IMR-90 (cell line): ENCODE results near the gene NPNT. TPM values are rescaled to one million over a fixed set of nuclear protein-coding genes. Genes with fewer than 3 reads are reported as not detected.
A peak's percentile ranks its signal among the peaks of the same experiment; 100 is the strongest.

ENCODE experiments used
- ATAC-seq: fragments of 200-7000 bp; cut with Tn5 transposase; 2 replicates; pipeline ENCODE4 v1.9.1; 2020; ENCODE audit warnings: low read depth, mild to moderate bottlenecking, moderate library complexity
- BruUV-seq: library from RNA; stranded (reverse); fragments of 400-500 nt; replicated peaks from 2 replicates; lab custom pipeline; 2021; lab: Mats Ljungman, UMichigan
- CTCF ChIA-PET: fragments of 300-600 bp; formaldehyde crosslinking; extraction: SDS; loops from one replicate; lab custom pipeline; 2021; ENCODE audit warnings: antibody characterized with exemption; lab: Yijun Ruan, JAX
- POLR2A ChIA-PET: fragments of 300-600 bp; sonication (Branson Sonifier 250); formaldehyde crosslinking; loops from one replicate; lab custom pipeline; 2022; ENCODE audit warnings: antibody characterized with exemption; ENCODE audit not compliant: unreplicated experiment; lab: Charles Lee
- DNase-seq: peaks from one replicate; pipeline ENCODE4 v3.0.0; 2013
- H2AFZ ChIP-seq: replicated peaks from 2 replicates; pipeline ENCODE3; 2013; ENCODE audit warnings: low read length, mild to moderate bottlenecking; ENCODE audit not compliant: poor library complexity
- H2AK5ac ChIP-seq: 2 replicates; pipeline ENCODE4 v1.6.1; 2013; ENCODE audit warnings: low read depth, low read length, inconsistent platforms
- H2AK9ac ChIP-seq: replicated peaks from 2 replicates; pipeline ENCODE3; 2013; ENCODE audit warnings: mild to moderate bottlenecking, low read depth, low read length, moderate library complexity; ENCODE audit not compliant: poor library complexity
- H2BK120ac ChIP-seq: 2 replicates; pipeline ENCODE4 v1.6.1; 2013; ENCODE audit warnings: low read depth, low read length, inconsistent platforms
- H2BK15ac ChIP-seq: 3 replicates; pipeline ENCODE4 v1.6.1; 2013; ENCODE audit warnings: low read depth, low read length, inconsistent platforms
- H2BK20ac ChIP-seq: 2 replicates; pipeline ENCODE4 v1.6.1; 2013; ENCODE audit warnings: low read depth, mild to moderate bottlenecking, inconsistent platforms, low read length, moderate library complexity
- H2BK5ac ChIP-seq: 2 replicates; pipeline ENCODE4 v1.6.1; 2013; ENCODE audit warnings: mild to moderate bottlenecking, low read depth, low read length, inconsistent platforms; ENCODE audit not compliant: poor library complexity, severe bottlenecking
- H3K14ac ChIP-seq: replicated peaks from 2 replicates; pipeline ENCODE4 v1.6.1; 2013; ENCODE audit warnings: low read depth, low read length, inconsistent platforms
- H3K18ac ChIP-seq: 2 replicates; pipeline ENCODE4 v1.6.1; 2013; ENCODE audit warnings: low read depth, low read length, control low read depth
- H3K23ac ChIP-seq: 2 replicates; pipeline ENCODE4 v1.6.1; 2013; ENCODE audit warnings: low read depth, low read length, inconsistent platforms
- H3K27ac ChIP-seq: 2 replicates; pipeline ENCODE4 v1.5.1; 2013; ENCODE audit warnings: mild to moderate bottlenecking, control low read depth, low read length; ENCODE audit not compliant: insufficient read depth
- H3K27me3 ChIP-seq: 2 replicates; pipeline ENCODE4 v1.6.1; 2013; ENCODE audit warnings: low read length; ENCODE audit not compliant: control insufficient read depth, insufficient read depth
- H3K36me3 ChIP-seq: 2 replicates; pipeline ENCODE4 v1.6.1; 2013; ENCODE audit warnings: low read length, mixed read lengths; ENCODE audit not compliant: control insufficient read depth, insufficient read depth
- H3K4ac ChIP-seq: 2 replicates; pipeline ENCODE4 v1.6.1; 2013; ENCODE audit warnings: low read depth, low read length, inconsistent platforms
- H3K4me1 ChIP-seq: 2 replicates; pipeline ENCODE4 v1.6.1; 2013; ENCODE audit warnings: low read length, mixed read lengths; ENCODE audit not compliant: control insufficient read depth, insufficient read depth
- H3K4me2 ChIP-seq: 2 replicates; pipeline ENCODE4 v1.6.1; 2013; ENCODE audit warnings: low read depth, mild to moderate bottlenecking, control low read depth, low read length, moderate library complexity
- H3K4me3 ChIP-seq: 2 replicates; pipeline ENCODE4 v1.5.1; 2013; ENCODE audit warnings: low read depth, mild to moderate bottlenecking, control low read depth, low read length, moderate library complexity; ENCODE audit not compliant: insufficient read depth
- H3K56ac ChIP-seq: 2 replicates; pipeline ENCODE4 v1.6.1; 2013; ENCODE audit warnings: low read length, inconsistent platforms; ENCODE audit not compliant: insufficient read depth; ENCODE audit errors: extremely low read depth
- H3K79me1 ChIP-seq, 2 experiments: 2 replicates each; pipeline ENCODE4 v1.6.1; 2013; ENCODE audit warnings: low read length in 2 of 2, inconsistent platforms in 1 of 2, low read depth in 1 of 2
- H3K9ac ChIP-seq: 2 replicates; pipeline ENCODE4 v1.6.1; 2013; ENCODE audit warnings: low read depth, low read length, control low read depth
- H3K9me1 ChIP-seq: 2 replicates; pipeline ENCODE4 v1.6.1; 2013; ENCODE audit warnings: low read length, inconsistent platforms; ENCODE audit not compliant: insufficient read depth
- H3K9me3 ChIP-seq: 2 replicates; pipeline ENCODE4 v1.6.1; 2013; ENCODE audit warnings: low read length; ENCODE audit not compliant: control insufficient read depth, insufficient read depth
- H4K20me1 ChIP-seq: 2 replicates; pipeline ENCODE4 v1.6.1; 2013; ENCODE audit warnings: low read length, inconsistent platforms; ENCODE audit not compliant: insufficient read depth
- H4K5ac ChIP-seq: 2 replicates; pipeline ENCODE4 v1.6.1; 2013; ENCODE audit warnings: mild to moderate bottlenecking, low read depth, low read length, control low read depth
- H4K8ac ChIP-seq, 2 experiments: 2 replicates each; pipeline ENCODE4 v1.6.1; 2013; ENCODE audit warnings: low read depth in 2 of 2, low read length in 2 of 2, control low read depth in 1 of 2, inconsistent platforms in 1 of 2
- H4K91ac ChIP-seq: 2 replicates; pipeline ENCODE4 v1.6.1; 2013; ENCODE audit warnings: low read depth, low read length, inconsistent platforms; ENCODE audit not compliant: insufficient read depth
- BHLHE40 ChIP-seq: fragments of 150-350 bp; IDR thresholded peaks from 2 replicates; pipeline ENCODE4 v1.6.1; 2016; ENCODE audit warnings: mild to moderate bottlenecking, low read depth, low read length
- CEBPB ChIP-seq: IDR thresholded peaks from 2 replicates; pipeline ENCODE4 v1.6.1; 2012; ENCODE audit warnings: low read depth, low read length, improper control_type of control experiment
- FOS ChIP-seq: fragments of 150-350 bp; IDR thresholded peaks from 2 replicates; pipeline ENCODE4 v1.6.1; 2016; ENCODE audit warnings: low read depth, low read length
- MXI1 ChIP-seq: IDR thresholded peaks from 2 replicates; pipeline ENCODE4 v1.6.1; 2012; ENCODE audit warnings: low read depth, mild to moderate bottlenecking, low read length, moderate library complexity, borderline replicate concordance
- NFE2L2 ChIP-seq: fragments of 150-350 bp; IDR thresholded peaks from 2 replicates; pipeline ENCODE4 v1.6.1; 2016; ENCODE audit warnings: low read depth, mild to moderate bottlenecking, low read length
- POLR2A ChIP-seq: IDR thresholded peaks from 2 replicates; pipeline ENCODE4 v1.6.1; 2012; ENCODE audit warnings: mild to moderate bottlenecking, low read depth, low read length
- RAD21 ChIP-seq: IDR thresholded peaks from 2 replicates; pipeline ENCODE4 v1.6.1; 2012; ENCODE audit warnings: low read length, improper control_type of control experiment
- RCOR1 ChIP-seq: IDR thresholded peaks from 2 replicates; pipeline ENCODE4 v1.6.1; 2012; ENCODE audit warnings: mild to moderate bottlenecking, low read length, improper control_type of control experiment; ENCODE audit not compliant: insufficient replicate concordance
- WGBS, 2 experiments: methylation state at CpG; one replicate each; pipeline versions ENCODE4 v1.1.5 to v1.1.7; 2013; ENCODE audit warnings: missing lambda C conversion rate in 2 of 2; ENCODE audit not compliant: insufficient read length in 1 of 2; ENCODE audit errors: extremely low coverage in 2 of 2; 5-methylcytosine and 5-hydroxymethylcytosine counted together
- dilution Hi-C: fragments of 300-500 bp; cut with HindIII; formaldehyde crosslinking; loops from one replicate; pipeline ENCODE4 v1.14.3; 2018; ENCODE audit warnings: low sequenced_read_pairs; ENCODE audit not compliant: unreplicated experiment
- in situ Hi-C: fragments of 300-500 bp; cut with MboI; formaldehyde crosslinking; loops from 3 replicates; pipeline ENCODE4 v1.14.3; 2019; ENCODE audit warnings: low sequenced_read_pairs, inconsistent platforms, mixed read lengths
- intact Hi-C: fragments of 100-400 bp; cut with micrococcal nuclease; formaldehyde crosslinking; loops from 2 replicates; pipeline ENCODE4 v1.10.0; 2022
- polyA plus RNA-seq, 3 experiments: library from polyadenylated mRNA; depleted of rRNA; stranded (reverse); fragments of >200 nt; gene quantifications; 2 replicates each; pipeline ENCODE4 v1.2.3, GENCODE V29; 2012; ENCODE audit warnings: low replicate concordance in 1 of 3
- total RNA-seq: library from RNA; depleted of rRNA; stranded (reverse); fragments of >200 nt; gene quantifications from 2 replicates; pipeline ENCODE4 v1.2.3, GENCODE V29; 2012

NPNT gene
- total and polyA plus RNA-seq, 2 of the 4 experiments (the other 2 are of a cell fraction), result not detected

DNA sequence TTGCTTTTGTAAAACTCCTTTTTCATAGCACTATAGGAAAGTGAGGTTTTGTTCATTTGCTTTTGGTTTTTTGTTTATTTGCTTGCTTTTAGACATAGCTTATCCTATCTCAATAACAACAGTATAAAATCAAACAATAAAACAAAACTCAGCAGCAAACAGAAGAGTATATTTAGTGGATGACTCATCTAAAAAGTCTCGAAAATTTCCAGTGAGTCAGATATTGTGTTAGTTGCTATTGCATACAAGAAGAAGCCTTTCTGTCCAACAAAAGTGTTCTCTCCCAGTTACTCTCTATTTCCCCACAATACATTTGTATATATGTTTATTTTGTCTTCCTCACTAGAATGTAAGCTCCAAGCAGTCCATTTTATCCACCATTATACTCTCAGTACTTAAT, 36.0 kb upstream of the NPNT start:
- intact Hi-C loops (no loop called here), dilution Hi-C loops (no loop called here), in situ Hi-C loops (no loop called here)
- Histone ChIP-seq H3K9me1 (no peaks in the 10 kb centered on the region), H3K79me1 (no peaks in the 10 kb centered on the region), H3K27me3 (no peaks in the 10 kb centered on the region), H3K14ac (no peak overlapping the region), H3K36me3 (no peaks in the 10 kb centered on the region), H3K56ac (no peak overlapping the region), H2BK5ac (no peak overlapping the region), H2BK20ac (no peak overlapping the region), H2AFZ (no peak overlapping the region), H2AK9ac (no peak overlapping the region), H2AK5ac (no peak overlapping the region), H2BK120ac (no peak overlapping the region), H4K8ac (no peak overlapping the region), H2BK15ac (no peak overlapping the region), H4K91ac (no peak overlapping the region), H3K9me3 (no peaks in the 10 kb centered on the region), H3K4me2 (no peak overlapping the region), H3K23ac (no peak overlapping the region), H4K5ac (no peak overlapping the region), H3K27ac (no peak overlapping the region), H3K4ac (no peak overlapping the region), H3K9ac (no peak overlapping the region), H3K18ac (no peak overlapping the region), H3K4me1 (no peaks in the 10 kb centered on the region), H3K4me3 (no peak overlapping the region), H4K20me1 (no peaks in the 10 kb centered on the region)
- ChIA-PET CTCF (no interaction called here), POLR2A (no interaction called here)
- no TSS peak for BruUV-seq
- WGBS, 2 experiments, result no CpG with 5 or more reads among the region's 1 CpG
- ATAC-seq (peak; percentile 81), DNase-seq (peak; percentile 79)
- TF ChIP-seq RAD21, result no peak
- TF ChIP-seq RCOR1, result no peak
- peak; percentile 58; the same call in 1 of the 2 replicates for TF ChIP-seq CEBPB
- TF ChIP-seq NFE2L2, result peak; percentile 69
- TF ChIP-seq POLR2A, result no peak
- peak; percentile 91 for TF ChIP-seq FOS
- no peak for TF ChIP-seq MXI1
- TF ChIP-seq BHLHE40, result peak; percentile 18; the same call in 1 of the 2 replicates
